IMR-90 (cell line): ENCODE measurements around the gene SUV39H2. TPM values are rescaled to one million over a fixed set of nuclear protein-coding genes. Genes with fewer than 3 reads are reported as not detected.
"Not testable (repeated sequence)": the region's sequence is repeated elsewhere in the genome, so short reads cannot be mapped to it uniquely, and the experiment has no call there.

Experiments used
- ATAC-seq: fragments of 200-7000 bp; cut with Tn5 transposase; 2 replicates; pipeline ENCODE4 v1.9.1; 2020; ENCODE audit warnings: low read depth, mild to moderate bottlenecking, moderate library complexity
- BruUV-seq: library from RNA; stranded (reverse); fragments of 400-500 nt; replicated peaks from 2 replicates; lab custom pipeline; 2021; lab: Mats Ljungman, UMichigan
- CTCF ChIA-PET: fragments of 300-600 bp; formaldehyde crosslinking; extraction: SDS; loops from one replicate; lab custom pipeline; 2021; ENCODE audit warnings: antibody characterized with exemption; lab: Yijun Ruan, JAX
- POLR2A ChIA-PET: fragments of 300-600 bp; sonication (Branson Sonifier 250); formaldehyde crosslinking; loops from one replicate; lab custom pipeline; 2022; ENCODE audit warnings: antibody characterized with exemption; ENCODE audit not compliant: unreplicated experiment; lab: Charles Lee
- DNase-seq: peaks from one replicate; pipeline ENCODE4 v3.0.0; 2013
- H2AFZ ChIP-seq: replicated peaks from 2 replicates; pipeline ENCODE3; 2013; ENCODE audit warnings: low read length, mild to moderate bottlenecking; ENCODE audit not compliant: poor library complexity
- H2AK5ac ChIP-seq: 2 replicates; pipeline ENCODE4 v1.6.1; 2013; ENCODE audit warnings: low read depth, low read length, inconsistent platforms
- H2AK9ac ChIP-seq: replicated peaks from 2 replicates; pipeline ENCODE3; 2013; ENCODE audit warnings: mild to moderate bottlenecking, low read depth, low read length, moderate library complexity; ENCODE audit not compliant: poor library complexity
- H2BK120ac ChIP-seq: 2 replicates; pipeline ENCODE4 v1.6.1; 2013; ENCODE audit warnings: low read depth, low read length, inconsistent platforms
- H2BK15ac ChIP-seq: 3 replicates; pipeline ENCODE4 v1.6.1; 2013; ENCODE audit warnings: low read depth, low read length, inconsistent platforms
- H2BK20ac ChIP-seq: 2 replicates; pipeline ENCODE4 v1.6.1; 2013; ENCODE audit warnings: low read depth, mild to moderate bottlenecking, inconsistent platforms, low read length, moderate library complexity
- H2BK5ac ChIP-seq: 2 replicates; pipeline ENCODE4 v1.6.1; 2013; ENCODE audit warnings: mild to moderate bottlenecking, low read depth, low read length, inconsistent platforms; ENCODE audit not compliant: poor library complexity, severe bottlenecking
- H3K14ac ChIP-seq: replicated peaks from 2 replicates; pipeline ENCODE4 v1.6.1; 2013; ENCODE audit warnings: low read depth, low read length, inconsistent platforms
- H3K18ac ChIP-seq: 2 replicates; pipeline ENCODE4 v1.6.1; 2013; ENCODE audit warnings: low read depth, low read length, control low read depth
- H3K23ac ChIP-seq: 2 replicates; pipeline ENCODE4 v1.6.1; 2013; ENCODE audit warnings: low read depth, low read length, inconsistent platforms
- H3K27ac ChIP-seq: 2 replicates; pipeline ENCODE4 v1.5.1; 2013; ENCODE audit warnings: mild to moderate bottlenecking, control low read depth, low read length; ENCODE audit not compliant: insufficient read depth
- H3K27me3 ChIP-seq: 2 replicates; pipeline ENCODE4 v1.6.1; 2013; ENCODE audit warnings: low read length; ENCODE audit not compliant: control insufficient read depth, insufficient read depth
- H3K36me3 ChIP-seq: 2 replicates; pipeline ENCODE4 v1.6.1; 2013; ENCODE audit warnings: low read length, mixed read lengths; ENCODE audit not compliant: control insufficient read depth, insufficient read depth
- H3K4ac ChIP-seq: 2 replicates; pipeline ENCODE4 v1.6.1; 2013; ENCODE audit warnings: low read depth, low read length, inconsistent platforms
- H3K4me1 ChIP-seq: 2 replicates; pipeline ENCODE4 v1.6.1; 2013; ENCODE audit warnings: low read length, mixed read lengths; ENCODE audit not compliant: control insufficient read depth, insufficient read depth
- H3K4me2 ChIP-seq: 2 replicates; pipeline ENCODE4 v1.6.1; 2013; ENCODE audit warnings: low read depth, mild to moderate bottlenecking, control low read depth, low read length, moderate library complexity
- H3K4me3 ChIP-seq: 2 replicates; pipeline ENCODE4 v1.5.1; 2013; ENCODE audit warnings: low read depth, mild to moderate bottlenecking, control low read depth, low read length, moderate library complexity; ENCODE audit not compliant: insufficient read depth
- H3K56ac ChIP-seq: 2 replicates; pipeline ENCODE4 v1.6.1; 2013; ENCODE audit warnings: low read length, inconsistent platforms; ENCODE audit not compliant: insufficient read depth; ENCODE audit errors: extremely low read depth
- H3K79me1 ChIP-seq, 2 experiments: 2 replicates each; pipeline ENCODE4 v1.6.1; 2013; ENCODE audit warnings: low read length in 2 of 2, inconsistent platforms in 1 of 2, low read depth in 1 of 2
- H3K9ac ChIP-seq: 2 replicates; pipeline ENCODE4 v1.6.1; 2013; ENCODE audit warnings: low read depth, low read length, control low read depth
- H3K9me1 ChIP-seq: 2 replicates; pipeline ENCODE4 v1.6.1; 2013; ENCODE audit warnings: low read length, inconsistent platforms; ENCODE audit not compliant: insufficient read depth
- H3K9me3 ChIP-seq: 2 replicates; pipeline ENCODE4 v1.6.1; 2013; ENCODE audit warnings: low read length; ENCODE audit not compliant: control insufficient read depth, insufficient read depth
- H4K20me1 ChIP-seq: 2 replicates; pipeline ENCODE4 v1.6.1; 2013; ENCODE audit warnings: low read length, inconsistent platforms; ENCODE audit not compliant: insufficient read depth
- H4K5ac ChIP-seq: 2 replicates; pipeline ENCODE4 v1.6.1; 2013; ENCODE audit warnings: mild to moderate bottlenecking, low read depth, low read length, control low read depth
- H4K8ac ChIP-seq, 2 experiments: 2 replicates each; pipeline ENCODE4 v1.6.1; 2013; ENCODE audit warnings: low read depth in 2 of 2, low read length in 2 of 2, control low read depth in 1 of 2, inconsistent platforms in 1 of 2
- H4K91ac ChIP-seq: 2 replicates; pipeline ENCODE4 v1.6.1; 2013; ENCODE audit warnings: low read depth, low read length, inconsistent platforms; ENCODE audit not compliant: insufficient read depth
- WGBS, 2 experiments: methylation state at CpG; one replicate each; pipeline versions ENCODE4 v1.1.5 to v1.1.7; 2013; ENCODE audit warnings: missing lambda C conversion rate in 2 of 2; ENCODE audit not compliant: insufficient read length in 1 of 2; ENCODE audit errors: extremely low coverage in 2 of 2; 5-methylcytosine and 5-hydroxymethylcytosine counted together
- dilution Hi-C: fragments of 300-500 bp; cut with HindIII; formaldehyde crosslinking; loops from one replicate; pipeline ENCODE4 v1.14.3; 2018; ENCODE audit warnings: low sequenced_read_pairs; ENCODE audit not compliant: unreplicated experiment
- in situ Hi-C: fragments of 300-500 bp; cut with MboI; formaldehyde crosslinking; loops from 3 replicates; pipeline ENCODE4 v1.14.3; 2019; ENCODE audit warnings: low sequenced_read_pairs, inconsistent platforms, mixed read lengths
- intact Hi-C: fragments of 100-400 bp; cut with micrococcal nuclease; formaldehyde crosslinking; loops from 2 replicates; pipeline ENCODE4 v1.10.0; 2022
- polyA plus RNA-seq, 3 experiments: library from polyadenylated mRNA; depleted of rRNA; stranded (reverse); fragments of >200 nt; gene quantifications; 2 replicates each; pipeline ENCODE4 v1.2.3, GENCODE V29; 2012; ENCODE audit warnings: low replicate concordance in 1 of 3
- total RNA-seq: library from RNA; depleted of rRNA; stranded (reverse); fragments of >200 nt; gene quantifications from 2 replicates; pipeline ENCODE4 v1.2.3, GENCODE V29; 2012

SUV39H2 gene
- total and polyA plus RNA-seq, 2 of the 4 experiments (the other 2 are of a cell fraction), result 5.3 to 14.5 TPM

GRCh38 chr10:14907591-14907990 lies 28.9 kb downstream of the SUV39H2 start:
- H3K4ac ChIP-seq, H4K91ac ChIP-seq, H2BK5ac ChIP-seq, H3K4me2 ChIP-seq, in situ Hi-C loops, H4K5ac ChIP-seq, DNase-seq, H3K9me3 ChIP-seq, H3K4me1 ChIP-seq, ATAC-seq, intact Hi-C loops, H3K9me1 ChIP-seq, H3K27ac ChIP-seq, H2AK9ac ChIP-seq, H4K8ac ChIP-seq, H4K20me1 ChIP-seq, H3K9ac ChIP-seq, H3K4me3 ChIP-seq, H3K23ac ChIP-seq, H3K27me3 ChIP-seq, H2BK120ac ChIP-seq, dilution Hi-C loops, H3K18ac ChIP-seq, H2BK20ac ChIP-seq, H3K14ac ChIP-seq, H3K56ac ChIP-seq, H2AFZ ChIP-seq, H3K79me1 ChIP-seq, H2AK5ac ChIP-seq, POLR2A ChIA-PET, H2BK15ac ChIP-seq, BruUV-seq: not testable (repeated sequence)
- WGBS, 2 experiments, result 100% methylated on average over 1 of the region's 4 CpGs; no CpG with 5 or more reads in 1 of the 2 experiments
- peaks cover 23% of the 10 kb centered on the region for H3K36me3 ChIP-seq
- CTCF ChIA-PET, result interaction anchor here (0.5 kb wide), 1 partner anchor 692 kb away, joined by 3 read pairs; no protein-coding TSS in a partner anchor
